NCI-H2081 (cell line): Measurements from ENCODE around the gene RPA3.

Experiments used
- DNase-seq, 2 experiments: peaks; one replicate each; lab custom pipeline; 2025; lab: John Stamatoyannopoulos, UW

The RPA3 gene

DNA sequence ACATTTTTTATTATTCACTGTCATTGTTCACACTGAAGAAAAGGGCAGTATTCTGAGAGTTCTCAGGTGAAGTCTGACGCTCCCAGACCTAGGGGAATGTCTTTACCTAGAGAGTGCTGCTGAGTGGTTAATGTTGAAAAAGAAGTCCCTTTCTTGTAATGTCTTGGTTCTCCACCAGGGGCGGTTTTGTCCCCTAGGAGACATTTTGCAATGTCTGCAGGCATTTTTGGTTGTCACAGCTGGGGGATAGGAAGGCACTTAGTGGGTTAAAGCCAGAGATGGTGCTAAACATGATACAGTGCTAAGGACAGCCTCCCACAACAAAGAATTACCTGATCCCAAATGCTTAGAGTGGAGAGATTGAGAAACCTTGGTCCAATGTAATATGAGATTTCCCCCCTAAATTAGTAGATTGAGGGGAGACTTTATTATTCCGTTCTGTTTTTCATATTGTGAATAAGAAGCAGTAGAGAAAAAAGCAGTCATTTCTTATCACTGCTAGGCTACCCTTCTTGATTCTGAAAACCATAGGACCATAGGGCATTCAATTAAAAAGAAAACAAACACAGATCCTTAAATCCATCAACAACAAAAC is 64.7 kb downstream of the RPA3 start:
- DNase-seq = peak in 1 of 2 experiments; percentile 34

DNA sequence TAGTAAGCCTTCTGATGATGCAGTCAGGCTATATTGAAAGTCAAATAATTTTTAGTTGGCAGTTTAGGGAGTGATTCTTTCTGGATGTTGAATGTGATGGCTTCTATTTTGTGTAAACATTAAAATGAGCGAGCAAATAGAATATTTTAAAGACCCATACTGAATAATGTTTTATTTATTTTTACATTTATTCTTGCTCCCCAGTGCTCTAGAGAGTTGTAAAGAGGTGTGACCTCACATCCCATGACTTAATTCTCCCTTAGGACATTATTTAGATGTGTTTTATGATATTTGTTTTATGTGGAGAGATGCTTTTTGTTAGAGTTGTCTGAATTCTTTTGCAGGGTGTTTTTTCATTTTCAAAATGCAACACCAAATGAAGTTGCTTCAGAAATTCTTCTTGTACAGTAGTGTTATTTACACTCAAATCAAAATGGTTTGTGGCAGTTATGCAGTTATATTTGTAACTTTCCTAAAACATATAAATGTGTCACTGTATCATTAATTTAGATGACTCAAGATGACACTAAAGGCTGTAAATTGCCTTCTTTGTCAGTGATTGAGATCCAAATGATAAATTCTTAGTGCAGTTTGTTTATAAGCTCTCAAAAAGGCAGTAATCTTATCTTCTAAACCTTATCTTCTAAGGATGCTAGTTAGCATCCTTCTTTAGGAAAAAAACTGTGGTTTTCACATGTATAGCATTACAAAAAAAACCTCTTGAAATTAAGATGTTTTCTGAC is 65.4 kb downstream of the RPA3 start:
- no peak for DNase-seq

DNA sequence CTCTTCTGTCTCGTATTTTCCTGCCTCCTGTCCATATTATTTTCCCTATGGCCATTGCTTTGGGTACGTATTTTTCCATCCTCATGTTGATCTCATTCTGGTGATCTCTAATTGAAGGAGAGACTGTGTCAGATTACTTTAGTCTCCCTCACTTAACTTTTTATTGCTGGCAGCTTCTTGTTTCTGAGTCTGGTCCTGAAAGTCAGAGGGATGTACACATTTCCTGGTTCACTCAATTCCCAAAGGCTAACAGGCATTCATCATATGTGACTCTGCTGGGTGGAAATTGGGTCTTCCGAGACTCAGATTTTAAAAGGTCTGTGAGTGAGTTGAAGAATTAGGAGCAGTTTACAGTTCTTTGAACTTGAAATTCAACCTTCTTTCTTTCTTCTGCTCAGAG is 66.9 kb downstream of the RPA3 start:
- DNase-seq = no peak

DNA sequence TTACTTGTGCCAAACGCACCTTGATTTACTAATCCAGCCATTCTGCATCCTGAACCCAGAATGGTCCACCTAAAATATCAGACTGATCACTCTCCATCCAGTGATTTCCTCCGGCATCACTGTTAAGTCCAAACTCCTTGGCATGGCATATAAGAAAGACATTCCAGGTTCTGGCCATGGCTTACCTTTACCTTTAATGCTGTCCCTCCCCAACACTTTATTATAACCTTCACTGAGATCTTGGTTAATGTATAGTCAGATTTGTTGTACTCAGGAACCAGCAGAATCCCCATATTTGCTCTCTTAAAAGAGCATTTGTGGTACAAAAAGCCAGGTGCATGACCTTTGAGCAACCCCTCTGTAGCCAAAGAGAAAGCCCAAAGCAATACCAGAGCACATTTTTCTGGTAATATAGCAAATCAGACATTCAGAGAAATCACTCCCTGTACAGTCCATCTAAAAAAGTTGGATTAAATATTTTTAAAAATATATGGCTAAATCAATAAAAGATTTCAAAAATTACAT is 67.7 kb downstream of the RPA3 start:
- no peak for DNase-seq

DNA sequence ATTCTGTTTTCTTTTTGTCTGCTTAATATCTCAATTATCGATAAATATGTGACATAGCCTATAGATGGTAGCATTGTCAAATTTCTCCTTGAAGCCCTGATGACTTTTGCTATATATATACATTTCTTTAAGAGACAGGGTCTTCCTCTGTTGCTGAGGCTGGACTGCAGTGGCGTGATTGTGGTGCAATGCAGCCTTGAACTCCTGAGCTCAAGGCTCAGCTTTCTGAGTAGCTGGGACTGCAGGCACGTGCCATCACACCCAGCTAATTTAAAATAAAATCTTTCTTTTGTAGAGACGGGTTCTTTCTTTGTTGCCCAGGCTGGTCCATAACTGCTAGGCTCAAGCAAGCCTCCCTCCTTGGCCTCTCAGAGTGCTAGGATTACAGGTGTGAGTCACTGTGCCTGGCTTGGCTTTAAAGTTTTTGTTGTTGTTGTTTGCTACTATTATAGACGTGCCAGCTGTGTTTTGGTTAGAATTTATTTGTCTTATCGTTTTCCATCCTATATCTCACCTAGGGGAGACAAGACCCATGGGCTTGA is 70.8 kb downstream of the RPA3 start:
- no peak for DNase-seq

DNA sequence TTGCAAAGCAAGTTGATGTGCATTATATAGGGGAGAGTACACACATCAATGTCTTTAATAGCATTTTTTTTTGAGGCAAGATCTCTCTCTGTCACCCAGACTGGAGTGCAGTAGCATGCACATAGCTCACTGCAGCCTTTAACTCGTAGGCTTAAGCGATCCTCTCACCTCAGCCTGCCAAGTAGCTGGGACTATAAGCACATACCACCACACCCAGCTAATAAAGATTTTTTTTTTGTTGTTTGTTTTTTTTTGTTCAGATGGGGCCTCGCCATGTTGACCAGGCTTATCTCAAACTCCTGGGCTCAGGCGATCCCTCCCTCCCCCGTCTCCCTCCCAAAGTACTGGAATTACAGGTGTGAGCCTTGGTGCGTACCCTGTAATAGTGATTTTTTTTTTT is 76.3 kb downstream of the RPA3 start:
- no peak for DNase-seq

DNA sequence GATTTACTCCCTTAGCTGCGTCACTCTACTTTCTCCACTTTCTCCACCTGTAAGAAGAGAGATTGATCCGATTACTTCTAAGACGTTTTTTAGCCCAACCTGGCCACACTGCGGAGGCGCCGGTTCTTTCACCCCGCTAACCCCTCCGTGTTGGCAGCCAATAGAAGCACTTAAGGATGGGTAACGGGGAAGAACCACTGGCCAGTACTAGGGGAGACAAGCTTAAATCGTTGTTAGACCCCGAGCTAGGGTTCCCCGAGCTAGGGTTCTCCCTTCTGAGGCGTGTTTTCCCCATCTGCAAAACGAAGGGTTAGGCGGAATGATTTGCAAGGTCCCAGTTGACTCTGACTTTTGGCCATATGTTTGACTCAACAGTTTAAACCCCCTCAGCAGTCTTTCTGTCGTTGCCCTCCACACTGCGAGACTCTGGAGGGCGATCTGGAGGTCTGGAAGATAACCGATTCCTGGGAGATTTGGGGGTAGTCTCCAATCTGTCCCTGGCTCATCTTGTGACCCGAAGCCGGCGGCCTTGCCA is 77.2 kb downstream of the RPA3 start:
- no peak for DNase-seq

DNA sequence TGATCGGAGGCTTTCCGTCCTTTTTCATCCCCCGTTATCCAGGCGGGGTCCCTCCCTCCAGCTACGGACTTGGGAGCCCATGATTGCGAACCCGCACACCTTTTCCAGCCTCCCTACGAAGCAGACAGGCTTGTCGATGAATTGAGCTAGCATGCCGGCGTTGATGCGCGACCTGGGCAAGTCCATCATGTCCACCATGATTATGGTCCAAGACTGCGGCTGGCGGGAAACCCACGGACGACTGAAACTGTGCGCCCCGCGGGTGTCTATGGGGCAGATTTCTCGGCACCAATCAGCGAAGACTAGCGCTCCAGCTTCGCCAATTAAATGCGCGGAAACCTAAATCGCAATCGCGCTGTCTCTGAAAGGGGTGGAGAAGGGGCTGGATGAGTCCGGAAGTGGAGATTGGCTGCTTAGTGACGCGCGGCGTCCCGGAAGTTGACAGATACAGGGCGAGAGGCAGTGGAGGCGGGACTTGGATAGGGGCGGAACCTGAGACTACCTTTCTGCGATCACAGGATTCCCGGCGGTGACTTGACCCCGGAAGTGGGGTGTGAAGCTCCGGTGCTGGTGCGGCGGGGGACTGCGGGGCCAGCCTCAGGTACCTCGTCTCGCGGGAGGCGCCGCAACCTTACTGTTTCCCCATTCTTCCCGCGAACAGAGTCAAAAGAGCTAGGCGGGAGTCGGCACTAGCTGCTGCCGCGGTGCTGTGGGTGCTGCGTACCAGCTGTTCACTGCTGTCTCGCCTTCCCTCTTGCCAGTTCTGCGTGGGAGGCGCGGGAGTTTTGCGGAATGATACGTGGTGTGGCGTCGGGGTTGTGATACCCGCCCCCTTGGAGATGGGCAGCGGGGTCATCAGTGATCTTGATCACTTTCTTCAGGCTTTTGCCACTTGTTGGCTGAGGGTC is 77.9 kb downstream of the RPA3 start, which contains the start of gene UMAD1:
Gene UMAD1 (plus strand): TSS at position 532 of the 908 bp plus-strand sequence. CDS start 32,620 bp downstream, outside the sequence.
- DNase-seq = peak; percentile 99 to 100

DNA sequence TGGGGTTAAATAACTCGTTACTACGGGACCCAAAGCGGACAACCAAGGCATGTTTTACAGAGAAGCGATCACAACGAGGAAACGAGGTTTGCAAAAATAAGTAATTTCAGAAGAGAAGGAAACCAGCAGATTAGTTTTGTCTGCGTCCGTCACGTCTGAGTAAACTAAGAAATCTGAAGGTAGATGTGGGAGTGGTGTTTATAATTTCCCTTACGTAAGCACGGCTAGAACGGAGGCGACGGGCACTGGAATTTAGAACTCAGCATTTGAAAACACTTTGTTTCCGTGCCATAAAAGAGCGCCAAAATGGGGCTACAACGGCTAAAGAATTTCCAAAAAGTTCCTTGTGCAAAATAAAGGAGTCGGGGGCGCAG is 78.6 kb downstream of the RPA3 start:
- DNase-seq = peak in 1 of 2 experiments; percentile 51

DNA sequence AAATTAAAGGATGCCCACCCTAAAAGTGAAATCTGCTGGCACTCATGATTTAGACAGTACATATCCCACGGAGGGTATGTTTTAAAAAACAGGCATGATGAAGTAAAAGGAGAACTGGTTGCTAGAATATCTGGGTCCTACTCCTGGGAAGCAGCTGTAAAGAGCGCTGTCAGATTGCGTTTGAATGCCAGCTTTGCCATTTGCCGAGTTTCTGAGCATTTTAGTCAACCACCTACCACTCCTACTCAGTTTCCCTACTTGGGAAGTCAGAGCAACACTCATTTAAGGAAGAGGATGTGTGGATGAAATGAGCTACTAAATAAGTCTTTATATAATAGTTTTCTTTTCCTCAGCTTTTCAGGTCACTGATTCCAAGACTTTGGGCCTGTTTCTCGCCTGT is 79.0 kb downstream of the RPA3 start:
- DNase-seq = no peak

DNA sequence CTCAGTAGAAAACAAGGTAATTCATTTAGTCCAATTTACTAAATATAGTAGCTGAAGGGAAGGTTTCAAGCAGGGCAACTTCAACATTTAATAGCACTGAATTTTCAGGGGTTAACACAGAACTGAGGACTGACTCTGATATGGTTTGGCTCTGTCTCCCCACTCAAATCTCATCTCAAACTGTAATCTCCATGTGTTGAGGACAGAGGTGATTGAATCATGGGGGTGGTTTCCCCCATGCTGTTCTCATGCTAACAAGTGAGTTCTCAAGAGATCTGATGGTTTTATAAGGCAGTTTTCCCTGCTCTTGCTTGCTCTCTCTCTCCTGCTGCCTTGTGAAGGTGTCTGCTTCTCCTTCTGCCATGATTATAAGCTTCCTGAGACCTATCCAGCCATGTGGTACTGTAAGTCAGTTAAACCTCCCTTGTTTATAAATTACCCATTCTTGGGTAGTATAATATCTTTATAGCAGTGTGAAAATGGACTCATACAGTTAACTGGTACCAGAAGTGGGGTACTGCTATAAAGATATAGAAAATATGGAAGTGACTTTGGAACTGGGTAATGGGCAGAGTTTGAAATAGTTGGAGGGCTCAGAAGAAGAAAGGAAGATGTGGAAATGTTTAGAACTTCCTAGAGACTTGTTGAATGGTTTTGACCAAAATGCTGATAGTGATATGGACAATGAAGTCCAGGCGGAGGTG is 87.6 kb downstream of the RPA3 start:
- DNase-seq = no peak

DNA sequence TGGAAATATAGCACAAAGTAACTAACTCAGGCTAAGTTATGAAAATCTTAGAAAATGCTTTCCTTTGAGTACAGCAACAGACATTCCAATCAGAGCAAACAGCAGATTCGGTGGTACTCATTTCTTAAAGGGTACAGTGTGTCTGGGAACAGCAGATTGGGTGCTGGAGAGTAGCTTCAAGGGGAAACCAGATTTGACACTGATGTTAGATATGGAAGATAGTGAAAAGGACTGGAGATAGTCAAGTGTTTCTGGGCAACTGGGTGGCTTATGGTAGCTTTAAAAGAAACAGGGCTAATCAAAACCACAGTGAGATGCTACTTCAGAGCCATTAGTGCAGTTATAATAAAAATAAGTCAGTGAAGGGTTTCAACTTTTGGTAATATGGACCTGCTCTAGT is 89.9 kb downstream of the RPA3 start:
- DNase-seq = no peak

DNA sequence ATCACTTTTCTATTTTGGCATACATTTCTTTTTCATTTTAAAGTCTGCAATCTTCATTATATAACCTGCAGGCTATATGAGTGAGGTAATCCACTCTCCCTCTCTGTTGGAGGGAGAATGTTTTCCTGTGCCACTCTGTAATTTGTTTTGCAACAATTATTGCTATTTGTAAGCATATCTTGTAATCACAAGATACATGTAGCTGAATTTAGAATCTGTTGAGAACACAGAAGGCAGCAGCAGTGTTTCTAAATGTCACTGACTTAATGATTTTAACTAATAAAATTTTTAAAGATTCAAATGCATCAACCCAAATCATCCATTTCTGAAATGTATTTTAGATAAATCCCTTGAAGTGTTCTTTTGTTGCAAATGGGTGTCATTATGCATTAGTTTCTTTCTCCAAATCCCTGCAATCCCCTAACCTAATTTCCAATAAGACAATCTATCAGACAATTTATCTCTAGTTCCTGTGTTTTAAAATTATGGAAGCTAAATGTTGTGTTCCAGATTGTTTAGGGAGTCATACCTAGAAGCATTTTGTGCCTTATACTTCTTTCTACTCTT is 97.7 kb downstream of the RPA3 start:
- DNase-seq = no peak

DNA sequence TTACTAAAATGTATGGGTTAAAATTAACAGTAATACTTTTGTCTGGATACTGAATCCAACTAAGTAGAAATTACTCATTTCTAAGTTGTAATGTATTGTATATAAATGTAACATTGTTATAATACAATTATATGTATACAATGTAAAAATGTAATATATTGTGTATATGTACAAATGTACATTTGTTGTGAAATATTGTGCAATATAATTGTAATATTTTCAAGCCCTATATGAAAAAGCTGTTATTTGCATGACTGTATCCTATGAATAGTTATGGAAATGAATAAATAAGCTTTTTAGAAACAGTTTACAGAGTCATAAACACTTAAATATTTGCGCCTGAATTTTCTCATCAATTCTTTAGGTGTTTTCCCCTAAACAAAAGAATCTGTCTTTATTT is 98.2 kb downstream of the RPA3 start:
- no peak for DNase-seq

DNA sequence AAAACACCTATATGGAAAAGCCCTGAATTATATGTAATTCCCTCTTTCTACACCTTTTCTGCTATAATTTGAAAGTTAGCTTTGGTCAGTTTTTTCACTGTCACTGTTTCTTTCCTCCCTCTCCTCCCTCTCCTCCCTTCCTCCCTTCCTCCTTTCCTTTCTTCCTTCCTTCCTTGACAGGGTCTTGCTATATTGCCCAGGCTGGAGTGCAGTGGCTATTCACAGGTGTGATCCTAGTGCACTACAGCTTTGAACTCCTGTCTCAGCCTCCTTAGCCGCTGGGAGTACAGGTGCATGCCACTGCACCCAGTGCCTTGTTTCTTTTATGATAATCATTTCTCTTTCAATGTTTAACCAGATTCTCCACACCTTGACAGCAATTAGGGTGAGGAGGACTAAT is 100.0 kb downstream of the RPA3 start:
- no peak for DNase-seq

DNA sequence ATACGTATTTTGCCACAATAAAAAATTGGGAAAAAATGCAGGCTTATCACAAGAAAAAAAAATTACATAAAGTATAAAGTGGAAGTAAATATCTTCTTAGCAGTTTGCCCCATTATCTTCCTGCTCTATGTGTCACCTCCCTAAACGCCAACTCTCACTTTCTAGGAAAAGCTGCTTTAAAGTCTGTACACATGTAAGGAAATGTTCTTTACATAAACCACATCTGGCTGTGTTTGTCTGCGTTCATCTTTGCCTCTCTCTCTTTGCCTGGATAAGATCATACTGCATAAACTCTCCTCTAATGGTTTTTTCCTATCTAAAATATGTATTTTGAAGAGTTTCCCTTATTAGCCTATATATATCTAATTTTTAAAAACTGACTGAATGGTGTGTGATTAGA is 100.9 kb downstream of the RPA3 start:
- DNase-seq = no peak

DNA sequence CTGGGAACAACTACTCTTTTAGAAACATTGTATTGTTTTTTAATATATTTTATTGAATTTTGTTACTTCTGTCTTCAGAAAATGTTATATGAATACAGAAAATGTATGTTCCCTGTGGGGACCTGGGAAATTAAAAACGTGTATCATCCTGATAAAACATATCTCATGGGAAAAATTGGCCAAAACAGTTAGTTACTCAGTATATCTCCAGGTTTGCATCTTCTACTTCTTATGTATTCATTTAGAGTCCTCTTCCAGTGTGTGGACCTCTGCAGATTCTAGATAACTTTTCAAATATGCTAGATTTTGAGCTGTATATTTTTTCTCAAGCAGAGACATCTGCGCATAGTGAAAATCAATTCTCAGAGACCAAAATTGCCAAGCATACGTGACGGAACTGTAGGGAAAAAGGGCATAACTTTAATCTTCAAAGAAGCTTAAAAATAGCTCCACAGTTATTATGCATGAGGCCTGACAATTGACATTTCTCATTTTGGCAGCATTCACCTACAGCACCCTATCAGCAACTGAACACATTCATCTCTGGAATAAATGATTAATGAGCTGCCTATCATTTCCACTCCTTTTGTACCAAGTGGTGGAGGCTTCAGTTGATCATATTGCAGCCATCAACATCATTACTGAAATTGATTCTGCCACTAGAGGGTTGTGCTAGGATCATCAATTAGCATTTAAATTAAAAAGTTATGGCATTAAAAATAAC is 104.2 kb downstream of the RPA3 start:
- DNase-seq = no peak

DNA sequence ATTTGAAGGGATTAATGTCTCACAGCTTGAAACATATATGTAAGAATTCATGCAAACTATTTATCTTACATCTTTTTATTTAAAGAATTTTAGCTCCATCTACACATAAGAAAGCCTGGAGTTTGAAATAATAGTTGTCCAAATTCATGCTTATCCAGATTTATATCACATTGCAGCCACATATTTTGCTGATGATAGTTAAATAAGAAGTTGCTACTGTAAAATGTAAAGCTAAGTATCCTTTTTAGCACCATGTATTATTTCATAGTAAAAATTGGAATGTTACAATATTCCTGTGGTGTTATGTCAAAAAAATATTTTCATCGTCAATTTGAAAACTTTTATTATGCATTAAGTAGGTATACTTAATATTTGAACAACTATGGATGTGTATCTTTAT is 105.2 kb downstream of the RPA3 start:
- no peak for DNase-seq

DNA sequence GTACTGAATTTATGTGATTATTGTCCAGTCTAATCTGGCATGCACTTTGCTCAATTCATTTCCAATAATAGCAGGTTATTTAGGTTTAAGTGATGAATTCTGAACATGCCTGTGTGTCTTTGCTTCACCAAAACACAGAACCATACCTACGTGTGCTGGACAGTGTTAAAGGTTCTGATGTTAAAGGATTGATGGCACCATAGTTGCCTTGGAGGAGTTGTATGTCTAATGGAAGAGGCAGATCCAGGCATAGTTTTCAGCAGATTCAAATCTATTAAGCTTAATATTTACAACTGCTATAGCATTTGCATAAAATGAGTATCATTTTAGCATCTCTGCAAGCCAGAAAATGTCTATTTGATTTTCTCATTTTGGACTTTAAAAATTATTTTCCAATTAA is 105.9 kb downstream of the RPA3 start:
- no peak for DNase-seq

DNA sequence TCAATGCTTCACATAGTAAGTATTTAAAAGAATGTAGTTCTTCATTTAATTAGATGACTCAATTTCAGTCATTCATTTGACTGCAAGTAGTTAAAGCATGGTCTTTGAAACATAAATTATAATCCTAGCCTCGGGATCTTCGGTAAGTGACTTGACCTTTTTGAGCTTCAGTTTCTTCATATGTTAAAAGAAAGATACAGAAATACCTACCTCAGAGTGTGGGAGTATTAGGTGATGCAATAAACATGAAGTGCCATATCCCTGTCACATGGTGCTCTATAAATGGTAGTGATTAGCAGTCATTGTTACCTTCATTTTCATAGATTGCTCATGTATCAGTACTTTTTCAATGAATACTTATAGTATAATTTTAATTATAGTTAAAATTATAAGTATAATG is 109.1 kb downstream of the RPA3 start:
- DNase-seq = no peak
